PC-3 (cell line): Measurements from ENCODE around the gene CENPA. TPM values are rescaled to one million over a fixed set of nuclear protein-coding genes. Genes with fewer than 3 reads are reported as not detected.

Experiments
- ATAC-seq: fragments of 200-7000 bp; cut with Tn5 transposase; 2 replicates; pipeline ENCODE4 v1.9.1; 2020; ENCODE audit warnings: mild to moderate bottlenecking, moderate library complexity
- BruUV-seq: library from RNA; stranded (reverse); fragments of 400-500 nt; replicated peaks from 2 replicates; lab custom pipeline; 2021; lab: Mats Ljungman, UMichigan
- CTCF ChIA-PET: fragments of 300-600 bp; sonication (Branson Sonifier 250); formaldehyde crosslinking; loops from one replicate; lab custom pipeline; 2022; ENCODE audit warnings: antibody characterized with exemption; lab: Charles Lee
- POLR2A ChIA-PET: fragments of 300-600 bp; sonication (Branson Sonifier 250); formaldehyde crosslinking; loops from one replicate; lab custom pipeline; 2022; ENCODE audit warnings: antibody characterized with exemption; ENCODE audit not compliant: unreplicated experiment; lab: Charles Lee
- DNase-seq: peaks from one replicate; pipeline ENCODE4 v3.0.0-alpha.2; 2015
- H2AFZ ChIP-seq: fragments of 300-600 bp; sonication (generic); 2 replicates; pipeline ENCODE4 v1.6.0; 2016; ENCODE audit warnings: antibody characterized with exemption, low read length
- H3F3A ChIP-seq: fragments of 300-600 bp; sonication (generic); one replicate; pipeline ENCODE4 v1.6.0; 2017; ENCODE audit warnings: antibody characterized with exemption, low read length, control low read depth, mild to moderate bottlenecking; ENCODE audit not compliant: unreplicated experiment
- H3K27ac ChIP-seq: fragments of 300-600 bp; sonication (generic); 2 replicates; pipeline ENCODE4 v1.5.1; 2016; ENCODE audit warnings: mild to moderate bottlenecking, low read length
- H3K27me3 ChIP-seq: fragments of 300-600 bp; sonication (generic); 2 replicates; pipeline ENCODE4 v1.6.1; 2016; ENCODE audit warnings: low read length, mixed read lengths
- H3K36me3 ChIP-seq: fragments of 300-600 bp; sonication (generic); 2 replicates; pipeline ENCODE4 v1.6.1; 2016; ENCODE audit warnings: low read depth, mixed run types, low read length, mixed read lengths
- H3K4me1 ChIP-seq: fragments of 300-600 bp; sonication (generic); 2 replicates; pipeline ENCODE4 v1.5.1; 2016; ENCODE audit warnings: low read length; ENCODE audit not compliant: insufficient read depth
- H3K4me2 ChIP-seq: fragments of 300-600 bp; sonication (generic); 2 replicates; pipeline ENCODE4 v1.6.0; 2016; ENCODE audit warnings: low read length
- H3K4me3 ChIP-seq: fragments of 300-600 bp; sonication (generic); 2 replicates; pipeline ENCODE4 v1.5.1; 2016; ENCODE audit warnings: mild to moderate bottlenecking, low read length, mixed read lengths
- H3K79me2 ChIP-seq: fragments of 300-600 bp; sonication (generic); 2 replicates; pipeline ENCODE4 v1.6.1; 2017; ENCODE audit warnings: low read length, mixed read lengths
- H3K9ac ChIP-seq: fragments of 300-600 bp; sonication (generic); 2 replicates; pipeline ENCODE4 v1.6.0; 2016; ENCODE audit warnings: mild to moderate bottlenecking, low read length
- H3K9me2 ChIP-seq: fragments of 300-600 bp; sonication (generic); replicated peaks from 2 replicates; pipeline ENCODE4 v1.6.1; 2016; ENCODE audit warnings: mixed run types, low read length, mixed read lengths
- H3K9me3 ChIP-seq: fragments of 300-600 bp; sonication (generic); 2 replicates; pipeline ENCODE4 v1.6.1; 2016; ENCODE audit warnings: low read length, mixed read lengths
- H4K20me1 ChIP-seq: fragments of 300-600 bp; sonication (generic); 2 replicates; pipeline ENCODE4 v1.6.1; 2016; ENCODE audit warnings: low read length, mixed read lengths
- CTCF ChIP-seq: fragments of 300-600 bp; sonication (generic); conservative IDR thresholded peaks from 2 replicates; pipeline ENCODE4 v1.5.1; 2017; ENCODE audit warnings: antibody characterized with exemption, low read depth, mild to moderate bottlenecking, low read length
- EZH2 ChIP-seq: fragments of 300-600 bp; sonication (generic); IDR thresholded peaks from one replicate; pipeline ENCODE4 v1.6.1; 2017; ENCODE audit warnings: antibody characterized with exemption, mild to moderate bottlenecking, low read length; ENCODE audit not compliant: unreplicated experiment
- EZH2phosphoT487 ChIP-seq: fragments of 300-600 bp; sonication (generic); IDR thresholded peaks from 2 replicates; pipeline ENCODE4 v1.6.1; 2018; ENCODE audit warnings: mild to moderate bottlenecking, antibody characterized with exemption, low read length, borderline replicate concordance
- intact Hi-C: fragments of 100-400 bp; cut with micrococcal nuclease; formaldehyde crosslinking; loops from 2 replicates; pipeline ENCODE4 v1.9.0; 2023
- total RNA-seq: library from RNA; depleted of rRNA; stranded (reverse); fragments of >200 nt; gene quantifications from 2 replicates; pipeline ENCODE4 v1.2.3, GENCODE V29; 2014

The CENPA gene
- total RNA-seq, 1 experiment from 2014 or later, result 40.8 TPM

GRCh38 chr2:26740890-26741302 is 45.0 kb upstream of the CENPA start:
- DNase-seq, result no peak
- no TSS peak for BruUV-seq
- Histone ChIP-seq H3K27me3 (no peaks in the 10 kb centered on the region), H4K20me1 (no peaks in the 10 kb centered on the region), H3F3A (no peaks in the 10 kb centered on the region), H3K4me2 (no peak overlapping the region), H3K4me3 (no peak overlapping the region), H3K9me2 (no peaks in the 10 kb centered on the region), H3K36me3 (no peaks in the 10 kb centered on the region), H3K9me3 (no peaks in the 10 kb centered on the region), H3K27ac (no peak overlapping the region), H3K79me2 (no peaks in the 10 kb centered on the region), H2AFZ (no peak overlapping the region), H3K4me1 (no peaks in the 10 kb centered on the region), H3K9ac (no peak overlapping the region)
- ChIA-PET POLR2A (interaction anchor here (0.7 kb wide), 1 partner anchor 200 kb away, joined by 3 read pairs; no protein-coding TSS in a partner anchor), CTCF (no interaction called here)
- TF ChIP-seq CTCF (no peak), EZH2 (no peak), EZH2phosphoT487 (no peak)
- intact Hi-C loops, result no loop called here
- no peak for ATAC-seq

GRCh38 chr2:26742048-26742770 is 43.6 kb upstream of the CENPA start:
- BruUV-seq, result no TSS peak
- DNase-seq (no peak), ATAC-seq (no peak)
- H3K27me3 ChIP-seq, result no peaks in the 10 kb centered on the region
- H3K36me3 ChIP-seq, result no peaks in the 10 kb centered on the region
- H3K9me3 ChIP-seq, result no peaks in the 10 kb centered on the region
- no peaks in the 10 kb centered on the region for H3K79me2 ChIP-seq
- H3K9ac ChIP-seq, result no peak overlapping the region
- TF ChIP-seq CTCF (no peak), EZH2 (no peak), EZH2phosphoT487 (no peak)
- no peaks in the 10 kb centered on the region for H3F3A ChIP-seq
- ChIA-PET CTCF (interaction anchor here (0.7 kb wide), 1 partner anchor 75 kb away, joined by 4 read pairs; no protein-coding TSS in a partner anchor), POLR2A (no interaction called here)
- no peaks in the 10 kb centered on the region for H4K20me1 ChIP-seq
- H2AFZ ChIP-seq, result no peak overlapping the region
- H3K4me1 ChIP-seq, result no peaks in the 10 kb centered on the region
- no peak overlapping the region for H3K4me2 ChIP-seq
- no peaks in the 10 kb centered on the region for H3K9me2 ChIP-seq
- H3K27ac ChIP-seq, result no peak overlapping the region
- intact Hi-C loops, result no loop called here
- no peak overlapping the region for H3K4me3 ChIP-seq

- Histone ChIP-seq H3K79me2 (no peaks in the 10 kb centered on the region), H4K20me1 (no peaks in the 10 kb centered on the region), H2AFZ (no peak overlapping the region), H3K4me2 (no peak overlapping the region), H3K9me2 (no peaks in the 10 kb centered on the region), H3K9ac (no peak overlapping the region), H3F3A (no peaks in the 10 kb centered on the region), H3K9me3 (no peaks in the 10 kb centered on the region), H3K4me1 (no peaks in the 10 kb centered on the region), H3K36me3 (no peaks in the 10 kb centered on the region), H3K27me3 (no peaks in the 10 kb centered on the region), H3K27ac (no peak overlapping the region), H3K4me3 (no peak overlapping the region)
- no peak for DNase-seq
- no peak for TF ChIP-seq CTCF
- TF ChIP-seq EZH2phosphoT487, result no peak
- no peak for TF ChIP-seq EZH2
- intact Hi-C loops, result no loop called here
- BruUV-seq, result no TSS peak
- no peak for ATAC-seq
- POLR2A ChIA-PET, result no interaction called here
- CTCF ChIA-PET, result interaction anchor here (2.4 kb wide), 1 partner anchor 138 kb away, joined by 20 read pairs; no protein-coding TSS in a partner anchor
Measured at GRCh38 chr2:26743852-26744251, 42.0 kb upstream of the CENPA start.
